ENCODE data around the gene MARCHF10. TPM values are rescaled to one million over a fixed set of nuclear protein-coding genes. Genes with fewer than 3 reads are reported as not detected.

MARCHF10 gene
- total RNA-seq, 2 experiments from 2014 or later, result not detected

- Mint-ChIP-seq H3K27me3 (peaks cover 40% of the 10 kb centered on the region), H3K27ac (no peak overlapping the region), H3K4me3 (no peak overlapping the region), H3K36me3 (ENCODE audit: low read depth) (no peaks in the 10 kb centered on the region), H3K4me1 (ENCODE audit: low read depth) (no peaks in the 10 kb centered on the region), H3K9me3 (peaks cover 7% of the 10 kb centered on the region)
- Histone ChIP-seq H3K9me3 (ENCODE audit: control insufficient read depth in 1 of 2, insufficient read depth in 1 of 2, low read length in 2 of 2) (peaks cover 0 to 4% of the 10 kb centered on the region in 2 experiments), H3K27me3 (ENCODE audit: control insufficient read depth in 1 of 2, insufficient read depth in 2 of 2, low read length in 2 of 2) (peaks cover 4 to 24% of the 10 kb centered on the region in 2 experiments), H3K36me3 (ENCODE audit: insufficient read depth, low read length) (no peaks in the 10 kb centered on the region), H3K4me3 (ENCODE audit: low read length) (no peak overlapping the region), H3K4me1 (ENCODE audit: insufficient read depth, low read length) (peaks cover 6% of the 10 kb centered on the region), H3K27ac (ENCODE audit: low read depth in 1 of 2, low read length in 2 of 2) (no peak overlapping the region)
- intact Hi-C loops (cut with DNase I, micrococcal nuclease), result no loop called here
- ATAC-seq (ENCODE audit: poor library complexity) (no peak), DNase-seq (no peak)
- TF ChIP-seq CTCF (IDR thresholded peaks at IDR 0.05), result no peak
- POLR2A ChIA-PET, result no interaction called here
- CTCF ChIA-PET, result no interaction called here
Observed at GRCh38 chr17:62809656-62810055, 1.5 kb upstream of the MARCHF10 start.

GRCh38 chr17:62808576-62808970 is 459 bp upstream of the MARCHF10 start:
- ChIA-PET CTCF (no interaction called here), POLR2A (no interaction called here)
- ATAC-seq (ENCODE audit: poor library complexity) (no peak), DNase-seq (no peak)
- no peak overlapping the region for H3K4me3 ChIP-seq (ENCODE audit: low read length)
- Mint-ChIP-seq H3K4me3 (no peak overlapping the region), H3K36me3 (ENCODE audit: low read depth) (no peaks in the 10 kb centered on the region), H3K9me3 (peaks cover 1% of the 10 kb centered on the region), H3K27ac (no peak overlapping the region), H3K27me3 (peaks cover 47% of the 10 kb centered on the region), H3K4me1 (ENCODE audit: low read depth) (no peaks in the 10 kb centered on the region)
- H3K36me3 ChIP-seq (ENCODE audit: insufficient read depth, low read length), result no peaks in the 10 kb centered on the region
- no peak overlapping the region for H3K27ac ChIP-seq (ENCODE audit: low read depth in 1 of 2, low read length in 2 of 2)
- TF ChIP-seq CTCF (IDR thresholded peaks at IDR 0.05), result no peak
- peaks cover 0 to 4% of the 10 kb centered on the region in 2 experiments for H3K9me3 ChIP-seq (ENCODE audit: control insufficient read depth in 1 of 2, insufficient read depth in 1 of 2, low read length in 2 of 2)
- intact Hi-C loops (cut with DNase I, micrococcal nuclease), result no loop called here
- peaks cover 8 to 24% of the 10 kb centered on the region in 2 experiments for H3K27me3 ChIP-seq (ENCODE audit: control insufficient read depth in 1 of 2, insufficient read depth in 2 of 2, low read length in 2 of 2)
- peaks cover 6% of the 10 kb centered on the region for H3K4me1 ChIP-seq (ENCODE audit: insufficient read depth, low read length)

- peaks cover 0 to 4% of the 10 kb centered on the region in 2 experiments for H3K9me3 ChIP-seq (ENCODE audit: control insufficient read depth in 1 of 2, insufficient read depth in 1 of 2, low read length in 2 of 2)
- TF ChIP-seq CTCF (IDR thresholded peaks at IDR 0.05), result no peak
- no peak for DNase-seq
- ChIA-PET POLR2A (no interaction called here), CTCF (no interaction called here)
- peaks cover 6% of the 10 kb centered on the region for H3K4me1 ChIP-seq (ENCODE audit: insufficient read depth, low read length)
- H3K27me3 Mint-ChIP-seq, result peaks cover 61% of the 10 kb centered on the region
- no peak overlapping the region for H3K4me3 Mint-ChIP-seq
- peaks cover 14 to 24% of the 10 kb centered on the region in 2 experiments for H3K27me3 ChIP-seq (ENCODE audit: control insufficient read depth in 1 of 2, insufficient read depth in 2 of 2, low read length in 2 of 2)
- no peak overlapping the region for H3K27ac ChIP-seq (ENCODE audit: low read depth in 1 of 2, low read length in 2 of 2)
- no peaks in the 10 kb centered on the region for H3K9me3 Mint-ChIP-seq
- H3K27ac Mint-ChIP-seq, result no peak overlapping the region
- H3K4me3 ChIP-seq (ENCODE audit: low read length), result no peak overlapping the region
- ATAC-seq (ENCODE audit: poor library complexity), result no peak
- H3K36me3 Mint-ChIP-seq (ENCODE audit: low read depth), result no peaks in the 10 kb centered on the region
- no peaks in the 10 kb centered on the region for H3K4me1 Mint-ChIP-seq (ENCODE audit: low read depth)
- intact Hi-C loops (cut with DNase I, micrococcal nuclease), result loop anchor here in 1 of 2 experiments (2.0 kb wide), 1 partner anchor 32 kb away; no protein-coding TSS in a partner anchor
- no peaks in the 10 kb centered on the region for H3K36me3 ChIP-seq (ENCODE audit: insufficient read depth, low read length)
Observed at GRCh38 chr17:62805234-62805633, 2.9 kb downstream of the MARCHF10 start.
